Epithelial cell of proximal tubule (primary cell): Measurements from ENCODE around the gene SH2D1B. TPM values are rescaled to one million over a fixed set of nuclear protein-coding genes. Genes with fewer than 3 reads are reported as not detected.

Experiments used
- DNase-seq: peaks from one replicate; pipeline ENCODE4 v3.0.0-alpha.2; 2011; ENCODE audit warnings: low read depth
- H3K4me3 ChIP-seq: 2 replicates; pipeline ENCODE4 v1.5.1; 2011; ENCODE audit warnings: low read depth, mild to moderate bottlenecking, low read length
- total RNA-seq: library from RNA; depleted of rRNA; stranded (reverse); fragments of >200 nt; gene quantifications from 2 replicates; pipeline ENCODE4 v1.2.3, GENCODE V29; 2015
- TF ChIP-seq, protein P1 (sequence below): conservative IDR thresholded peaks from 2 replicates; pipeline ENCODE4 v1.5.1; 2012; ENCODE audit warnings: low read depth, mild to moderate bottlenecking, low read length

The SH2D1B gene
- total RNA-seq, 1 donor from 2014 or later, result 0.23 TPM

DNA sequence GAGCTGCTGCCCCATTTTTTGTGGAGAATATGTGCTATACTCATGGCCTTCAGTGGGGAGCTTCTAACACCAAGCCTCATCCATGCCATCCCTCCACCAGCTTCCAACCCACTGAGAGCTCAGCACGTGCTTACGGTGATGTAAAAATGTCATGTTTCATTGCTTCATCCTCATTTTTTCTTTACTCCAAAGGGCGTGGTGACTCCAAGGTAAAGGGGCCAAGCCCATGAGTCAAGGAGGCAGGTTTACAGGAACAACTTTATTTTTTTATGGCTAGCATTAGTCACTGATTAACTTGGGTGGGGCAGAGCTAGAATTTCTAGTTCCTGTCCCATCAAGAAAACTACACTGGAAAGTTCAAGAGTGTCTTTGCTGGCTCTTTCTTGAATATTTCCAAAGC is 30.6 kb downstream of the SH2D1B start, which contains the start of gene C1orf226:
Gene C1orf226, plus strand, starts transcription at position 346 of the 400 bp plus-strand sequence. CDS start 174 bp downstream, outside the sequence.
- H3K4me3 ChIP-seq, result no peak within 1 kb of the TSS
- no peak for DNase-seq
- TF ChIP-seq, protein P1, sequence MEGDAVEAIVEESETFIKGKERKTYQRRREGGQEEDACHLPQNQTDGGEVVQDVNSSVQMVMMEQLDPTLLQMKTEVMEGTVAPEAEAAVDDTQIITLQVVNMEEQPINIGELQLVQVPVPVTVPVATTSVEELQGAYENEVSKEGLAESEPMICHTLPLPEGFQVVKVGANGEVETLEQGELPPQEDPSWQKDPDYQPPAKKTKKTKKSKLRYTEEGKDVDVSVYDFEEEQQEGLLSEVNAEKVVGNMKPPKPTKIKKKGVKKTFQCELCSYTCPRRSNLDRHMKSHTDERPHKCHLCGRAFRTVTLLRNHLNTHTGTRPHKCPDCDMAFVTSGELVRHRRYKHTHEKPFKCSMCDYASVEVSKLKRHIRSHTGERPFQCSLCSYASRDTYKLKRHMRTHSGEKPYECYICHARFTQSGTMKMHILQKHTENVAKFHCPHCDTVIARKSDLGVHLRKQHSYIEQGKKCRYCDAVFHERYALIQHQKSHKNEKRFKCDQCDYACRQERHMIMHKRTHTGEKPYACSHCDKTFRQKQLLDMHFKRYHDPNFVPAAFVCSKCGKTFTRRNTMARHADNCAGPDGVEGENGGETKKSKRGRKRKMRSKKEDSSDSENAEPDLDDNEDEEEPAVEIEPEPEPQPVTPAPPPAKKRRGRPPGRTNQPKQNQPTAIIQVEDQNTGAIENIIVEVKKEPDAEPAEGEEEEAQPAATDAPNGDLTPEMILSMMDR, result no peak

DNA sequence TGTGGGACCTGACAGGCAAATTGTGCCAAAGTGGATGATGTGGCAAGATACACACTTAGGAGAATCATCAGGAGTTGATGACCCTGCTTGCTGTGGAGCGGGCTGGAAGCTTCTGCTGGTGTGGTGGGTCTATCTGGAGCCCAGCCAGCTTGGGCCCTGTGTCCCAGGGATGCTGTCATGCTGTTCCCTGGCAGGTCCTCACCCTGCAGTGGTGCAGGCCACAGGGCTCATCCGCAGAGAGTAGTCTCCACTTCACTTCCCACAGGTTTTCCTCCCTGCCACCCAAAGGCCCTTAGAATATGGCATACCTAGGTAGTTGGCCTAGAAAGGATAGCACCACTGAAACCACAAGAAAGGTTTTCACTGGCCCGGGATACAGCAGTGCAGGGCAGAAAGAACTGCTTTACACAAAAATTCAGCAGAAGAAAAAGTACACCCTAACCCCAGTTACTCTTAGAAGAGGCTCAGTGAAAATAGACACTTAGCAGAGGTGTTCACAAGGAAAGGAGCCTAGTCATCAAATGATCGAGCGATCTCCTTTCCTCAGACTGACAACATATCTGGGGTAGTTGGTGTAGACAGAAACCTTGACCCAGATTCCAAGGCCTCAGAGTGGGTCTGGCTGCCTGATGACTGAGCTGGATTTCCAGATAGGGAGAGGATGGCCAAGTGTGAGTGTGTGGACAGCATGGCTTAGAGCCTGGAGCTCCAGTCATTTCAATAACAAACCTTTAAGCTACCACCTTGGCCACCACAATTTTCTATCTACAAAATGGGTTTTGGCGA is 31.7 kb downstream of the SH2D1B start:
- TF ChIP-seq, protein P1, result no peak
- no peak overlapping the region for H3K4me3 ChIP-seq
- no peak for DNase-seq

GRCh38 chr1:162376691-162377090 is 35.2 kb downstream of the SH2D1B start, which contains the start of gene SPATA46:
Gene SPATA46 (minus strand): TSS chr1:162376854. CDS start chr1:162376790, 64 bp downstream.
- no peak within 1 kb of the TSS for H3K4me3 ChIP-seq
- TF ChIP-seq, protein P1, result no peak
- no peak for DNase-seq

DNA sequence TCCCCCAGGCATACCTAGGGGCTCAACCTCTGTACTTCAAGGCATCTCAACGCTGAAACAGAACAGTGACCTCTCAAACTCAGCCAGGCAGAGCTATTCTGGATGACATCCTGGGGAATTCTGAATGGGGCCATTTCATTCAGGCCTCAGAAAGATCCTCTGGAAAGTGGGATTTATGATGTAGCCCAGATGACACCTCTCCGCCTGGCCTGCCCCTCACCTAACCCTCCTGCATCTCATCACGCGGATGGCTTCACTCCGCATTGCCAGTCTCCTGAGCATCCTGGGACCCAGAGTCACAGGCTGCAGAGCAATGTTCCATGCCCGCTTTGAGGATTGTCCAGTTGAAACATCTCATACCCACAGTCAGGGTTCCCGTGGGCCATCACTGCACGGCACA is 36.5 kb downstream of the SH2D1B start:
- no peak overlapping the region for H3K4me3 ChIP-seq
- no peak for DNase-seq
- TF ChIP-seq, protein P1, result no peak

DNA sequence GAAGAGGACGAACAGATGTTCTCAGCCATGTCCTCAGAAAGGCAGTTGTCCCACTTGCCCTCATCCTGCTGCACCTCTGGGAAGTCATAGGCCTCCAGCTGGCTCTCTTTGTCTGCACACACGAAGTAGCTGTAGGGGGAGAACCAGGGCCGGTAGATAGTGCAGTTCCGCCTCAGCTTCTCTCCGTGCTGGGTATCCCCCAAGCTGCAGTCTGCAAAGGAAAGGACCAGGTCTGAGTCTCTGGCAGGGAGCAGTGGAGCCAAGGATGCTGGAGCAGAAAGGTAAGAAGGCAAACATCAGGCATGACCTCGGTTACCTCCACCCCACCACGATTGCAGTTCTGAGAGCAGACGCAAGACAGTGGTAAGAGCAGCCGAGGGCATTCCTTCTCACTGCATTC is 37.5 kb downstream of the SH2D1B start:
- TF ChIP-seq, protein P1, result no peak
- DNase-seq, result no peak
- no peak overlapping the region for H3K4me3 ChIP-seq

DNA sequence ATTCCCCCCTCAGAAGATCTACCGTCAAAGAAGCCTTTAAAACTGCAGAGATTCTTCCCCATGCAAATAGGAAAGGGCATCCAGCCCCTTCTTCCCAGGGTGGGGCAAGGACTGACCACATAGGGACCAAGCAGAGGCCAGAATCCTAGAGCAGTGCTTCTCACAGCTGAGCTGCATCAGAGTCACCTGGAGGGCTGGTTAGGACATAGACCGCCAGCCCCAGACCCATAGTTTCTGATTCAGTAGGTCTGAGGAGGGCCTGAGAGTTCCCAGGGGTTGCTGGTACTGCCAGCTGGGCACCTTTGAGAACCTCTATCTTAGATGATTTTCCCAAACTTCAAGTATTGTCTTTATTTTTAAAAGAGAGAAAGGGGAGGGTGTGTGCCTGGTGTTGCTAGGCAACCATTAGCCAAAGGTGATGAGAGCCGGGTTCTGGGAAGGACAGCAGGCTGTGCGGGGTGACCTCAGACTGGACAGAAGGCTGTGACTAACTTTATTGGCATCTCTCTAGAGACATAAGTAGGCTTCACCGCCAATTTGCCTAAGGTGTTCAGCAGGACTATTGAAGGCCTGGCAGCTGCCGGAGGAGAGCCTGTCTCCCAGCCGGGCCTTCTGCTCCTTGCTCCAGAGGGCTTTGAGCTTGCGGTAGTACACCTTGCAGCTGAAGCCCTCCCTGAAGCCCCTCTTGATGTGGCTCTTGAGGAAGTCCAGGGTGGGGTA is 38.2 kb downstream of the SH2D1B start:
- no peak overlapping the region for H3K4me3 ChIP-seq
- TF ChIP-seq, protein P1, result no peak
- DNase-seq, result no peak
